Endothelial cell of umbilical vein (primary cell): Measurements from ENCODE around the gene PTOV1. TPM values are rescaled to one million over a fixed set of nuclear protein-coding genes. Genes with fewer than 3 reads are reported as not detected.

Experiments
- BruUV-seq: library from RNA; stranded (reverse); fragments of 400-500 nt; replicated peaks from 2 replicates; lab custom pipeline; 2021; lab: Mats Ljungman, UMichigan
- CTCF ChIA-PET: fragments of 300-600, 350-600 bp; sonication (Branson Sonifier 250); formaldehyde crosslinking; loops from one replicate; lab custom pipeline; 2021; ENCODE audit warnings: antibody characterized with exemption, inconsistent platforms; lab: Charles Lee
- POLR2A ChIA-PET: fragments of 300-600, 350-600 bp; sonication (Branson Sonifier 250); formaldehyde crosslinking; loops from one replicate; lab custom pipeline; 2021; ENCODE audit warnings: antibody characterized with exemption, inconsistent platforms; lab: Charles Lee
- DNase-seq: peaks from one replicate; pipeline ENCODE4 v3.0.0-alpha.2; 2011; ENCODE audit warnings: low read depth, low spot score
- FAIRE-seq: peaks from 2 replicates; lab custom pipeline; 2011; peaks lifted over from hg19 to GRCh38; lab: Jason Lieb, UNC
- H2AFZ ChIP-seq: 2 replicates; pipeline ENCODE4 v1.6.0; 2012; ENCODE audit warnings: low read depth, low read length, control low read depth, inconsistent platforms
- H3K27ac ChIP-seq: 2 replicates; pipeline ENCODE4 v1.5.1; 2011; ENCODE audit warnings: low read depth, mild to moderate bottlenecking, control low read depth, low read length, moderate library complexity; ENCODE audit not compliant: insufficient read depth
- H3K27me3 ChIP-seq, 2 experiments: 2 replicates each; pipeline versions ENCODE4 v1.6.0 to v1.6.1; 2011; ENCODE audit warnings: low read length in 2 of 2, mixed read lengths in 1 of 2; ENCODE audit not compliant: control insufficient read depth in 2 of 2, insufficient read depth in 2 of 2
- H3K36me3 ChIP-seq, 2 experiments: 2 replicates in 1 of 2; 3 replicates in 1 of 2; pipeline ENCODE4 v1.5.1; 2011; ENCODE audit warnings: low read length in 2 of 2, mild to moderate bottlenecking in 1 of 2, moderate library complexity in 1 of 2; ENCODE audit not compliant: control insufficient read depth in 2 of 2, insufficient read depth in 2 of 2; ENCODE audit errors: extremely low read depth in 1 of 2
- H3K4me1 ChIP-seq: 3 replicates; pipeline ENCODE4 v1.5.1; 2011; ENCODE audit warnings: mild to moderate bottlenecking, low read length; ENCODE audit not compliant: control insufficient read depth, insufficient read depth; ENCODE audit errors: extremely low read depth
- H3K4me2 ChIP-seq: 2 replicates; pipeline ENCODE4 v1.6.1; 2011; ENCODE audit warnings: low read length, control low read depth, mixed read lengths; ENCODE audit not compliant: insufficient read depth
- H3K4me3 ChIP-seq, 3 experiments: fragments of 200-600 bp in 1 of 3; sonication (generic), shearing (Covaris generic) in 1 of 3; replicated peaks in 1 of 3; 2 replicates each; pipeline ENCODE4 v1.5.1; 2011 to 2016; ENCODE audit warnings: control low read depth in 3 of 3, low read length in 3 of 3, mild to moderate bottlenecking in 2 of 3, inconsistent platforms in 1 of 3, low read depth in 1 of 3, moderate library complexity in 1 of 3; ENCODE audit not compliant: insufficient read depth in 1 of 3
- H3K79me2 ChIP-seq: 2 replicates; pipeline ENCODE4 v1.6.0; 2012; ENCODE audit warnings: low read length, inconsistent platforms; ENCODE audit not compliant: control insufficient read depth, insufficient read depth
- H3K9ac ChIP-seq: replicated peaks from 2 replicates; pipeline ENCODE3; 2011; ENCODE audit warnings: low read length, control low read depth; ENCODE audit not compliant: insufficient read depth; ENCODE audit errors: extremely low read depth
- H3K9me1 ChIP-seq: replicated peaks from 3 replicates; pipeline ENCODE4 v1.6.0; 2011; ENCODE audit warnings: mild to moderate bottlenecking, low read length; ENCODE audit not compliant: control insufficient read depth, insufficient read depth; ENCODE audit errors: extremely low read depth
- H3K9me3 ChIP-seq: replicated peaks from 2 replicates; pipeline ENCODE4 v1.5.1; 2012; ENCODE audit warnings: low read length, inconsistent platforms; ENCODE audit not compliant: control insufficient read depth, insufficient read depth
- H4K20me1 ChIP-seq: replicated peaks from 2 replicates; pipeline ENCODE3; 2011; ENCODE audit warnings: mild to moderate bottlenecking, low read length; ENCODE audit not compliant: control insufficient read depth, insufficient read depth; ENCODE audit errors: extremely low read depth
- EZH2 ChIP-seq: IDR thresholded peaks from 2 replicates; pipeline ENCODE4 v1.6.1; 2012; ENCODE audit warnings: borderline replicate concordance, low read depth, mild to moderate bottlenecking, moderate library complexity, low read length, inconsistent platforms; ENCODE audit not compliant: severe bottlenecking
- FOS ChIP-seq: IDR thresholded peaks from 2 replicates; pipeline ENCODE4 v1.6.1; 2011; ENCODE audit warnings: mild to moderate bottlenecking, low read length, moderate library complexity, borderline replicate concordance; ENCODE audit not compliant: insufficient read depth
- GATA2 ChIP-seq: IDR thresholded peaks from 2 replicates; pipeline ENCODE4 v1.7.0; 2011; ENCODE audit warnings: low read depth, mild to moderate bottlenecking, moderate library complexity, mixed read lengths, low read length; ENCODE audit not compliant: insufficient read length, insufficient read depth
- JUN ChIP-seq: IDR thresholded peaks from 2 replicates; pipeline ENCODE4 v1.6.1; 2011; ENCODE audit warnings: borderline replicate concordance, low read depth; ENCODE audit not compliant: insufficient read length, insufficient read depth
- MYC ChIP-seq: IDR thresholded peaks from one replicate; pipeline ENCODE4 v1.6.1; 2011; ENCODE audit warnings: mild to moderate bottlenecking, low read depth, low read length
- POLR2A ChIP-seq: IDR thresholded peaks from 2 replicates; pipeline ENCODE4 v1.6.1; 2012; ENCODE audit warnings: low read depth, mild to moderate bottlenecking, control low read depth, low read length
- POLR2AphosphoS5 ChIP-seq: IDR thresholded peaks from 2 replicates; pipeline ENCODE4 v1.6.1; 2012; ENCODE audit warnings: low read depth, mild to moderate bottlenecking, control low read depth, low read length, moderate library complexity; ENCODE audit not compliant: insufficient read depth
- dilution Hi-C: fragments of 300-500 bp; cut with MboI; formaldehyde crosslinking; loops from one replicate; pipeline ENCODE4 v1.15.0; 2019; ENCODE audit warnings: low sequenced_read_pairs; ENCODE audit not compliant: extremely low pct_ligation_motif_present
- intact Hi-C: fragments of 100-400 bp; cut with micrococcal nuclease; formaldehyde crosslinking; loops from one replicate; pipeline ENCODE4 v1.10.0; 2022
- polyA plus RNA-seq, 4 experiments: library from polyadenylated mRNA; depleted of rRNA in 3 of 4; stranded (reverse) in 3 of 4; unstranded in 1 of 4; fragments of >200 nt; gene quantifications; 2 replicates each; pipeline versions ENCODE4 v1.2.1 to v1.2.3, GENCODE V29; 2011 to 2012; ENCODE audit warnings: missing spikeins in 1 of 4
- total RNA-seq: library from RNA; stranded (reverse); gene quantifications from 2 replicates; pipeline ENCODE4 v1.2.3, GENCODE V29; 2021
- TF ChIP-seq, protein P1 (sequence below), 2 donors: IDR thresholded peaks; 1 replicate in 1 of 2; 2 replicates in 1 of 2; pipeline ENCODE4 v1.5.1; 2011; ENCODE audit warnings: low read length in 2 of 2, mild to moderate bottlenecking in 2 of 2, moderate library complexity in 2 of 2, control low read depth in 1 of 2, inconsistent platforms in 1 of 2, low read depth in 1 of 2; ENCODE audit not compliant: insufficient read depth in 1 of 2; ENCODE audit errors: extremely low read depth in 1 of 2
- TF ChIP-seq, protein P2 (sequence below): IDR thresholded peaks from 2 replicates; pipeline ENCODE4 v1.6.1; 2011; ENCODE audit not compliant: insufficient read depth, insufficient read length

Gene PTOV1
- total and polyA plus RNA-seq, 2 donors (not counting 3 experiments of a cell fraction or from before 2014, with no cell fraction given): 116 to 184 TPM

DNA sequence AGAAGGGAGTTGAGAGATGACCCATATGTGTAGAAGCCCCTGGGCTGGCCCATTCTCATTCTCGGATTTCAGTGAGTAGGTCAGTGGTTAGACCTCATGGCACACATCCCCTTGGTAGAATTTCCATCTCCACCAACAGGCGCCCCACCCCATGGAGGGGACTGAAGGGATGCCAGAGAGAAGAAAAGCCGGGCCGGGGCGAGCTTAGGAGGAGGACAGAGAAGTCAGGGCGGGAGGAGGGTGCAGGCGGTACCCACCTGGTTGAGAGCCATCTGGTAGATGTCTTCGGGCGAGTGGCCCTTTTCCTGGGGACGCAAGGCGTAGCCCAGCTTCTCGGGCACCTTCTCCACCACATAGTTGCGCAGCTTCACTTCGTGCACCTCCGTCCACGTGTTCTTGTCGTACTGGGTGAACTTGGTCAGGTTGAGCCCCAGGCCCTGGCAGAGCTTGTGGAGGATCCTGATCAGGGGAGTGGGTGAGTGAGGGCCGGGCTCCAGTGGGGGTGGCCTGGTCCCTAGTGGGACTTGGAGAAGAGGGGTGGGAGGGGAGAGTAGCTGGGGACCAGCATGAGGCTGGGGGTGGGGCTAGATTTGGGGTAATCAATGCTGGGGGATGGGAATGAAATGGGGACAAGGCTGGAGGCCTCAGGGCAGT, 43.2 kb downstream of the PTOV1 start:
- no TSS peak for BruUV-seq
- no peak for DNase-seq
- H3K4me3 ChIP-seq: no peak overlapping the region
- ChIA-PET CTCF (interaction anchor here (0.6 kb wide), 1 partner anchor 34 kb away, joined by 3 read pairs; no protein-coding TSS in a partner anchor), POLR2A (no interaction called here)
- H3K9me3 ChIP-seq: no peaks in the 10 kb centered on the region
- H3K79me2 ChIP-seq: no peaks in the 10 kb centered on the region
- peaks cover 16% of the 10 kb centered on the region for H3K4me1 ChIP-seq
- no peak overlapping the region for H3K4me2 ChIP-seq
- FAIRE-seq: no peak
- no peaks in the 10 kb centered on the region for H4K20me1 ChIP-seq
- no peak overlapping the region for H3K9ac ChIP-seq
- no peak overlapping the region for H3K27ac ChIP-seq
- no peaks in the 10 kb centered on the region for H3K36me3 ChIP-seq
- no peaks in the 10 kb centered on the region for H3K9me1 ChIP-seq
- no peak overlapping the region for H2AFZ ChIP-seq
- dilution Hi-C loops: no loop called here
- intact Hi-C loops: no loop called here
- H3K27me3 ChIP-seq: no peaks in the 10 kb centered on the region
- TF ChIP-seq, protein P1, sequence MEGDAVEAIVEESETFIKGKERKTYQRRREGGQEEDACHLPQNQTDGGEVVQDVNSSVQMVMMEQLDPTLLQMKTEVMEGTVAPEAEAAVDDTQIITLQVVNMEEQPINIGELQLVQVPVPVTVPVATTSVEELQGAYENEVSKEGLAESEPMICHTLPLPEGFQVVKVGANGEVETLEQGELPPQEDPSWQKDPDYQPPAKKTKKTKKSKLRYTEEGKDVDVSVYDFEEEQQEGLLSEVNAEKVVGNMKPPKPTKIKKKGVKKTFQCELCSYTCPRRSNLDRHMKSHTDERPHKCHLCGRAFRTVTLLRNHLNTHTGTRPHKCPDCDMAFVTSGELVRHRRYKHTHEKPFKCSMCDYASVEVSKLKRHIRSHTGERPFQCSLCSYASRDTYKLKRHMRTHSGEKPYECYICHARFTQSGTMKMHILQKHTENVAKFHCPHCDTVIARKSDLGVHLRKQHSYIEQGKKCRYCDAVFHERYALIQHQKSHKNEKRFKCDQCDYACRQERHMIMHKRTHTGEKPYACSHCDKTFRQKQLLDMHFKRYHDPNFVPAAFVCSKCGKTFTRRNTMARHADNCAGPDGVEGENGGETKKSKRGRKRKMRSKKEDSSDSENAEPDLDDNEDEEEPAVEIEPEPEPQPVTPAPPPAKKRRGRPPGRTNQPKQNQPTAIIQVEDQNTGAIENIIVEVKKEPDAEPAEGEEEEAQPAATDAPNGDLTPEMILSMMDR (IDR thresholded peaks at IDR 0.05; ENCODE audit: extremely low read depth in 1 of 2, insufficient read depth in 1 of 2, low read depth in 1 of 2, low read length in 2 of 2): no peak
- TF ChIP-seq FOS (no peak), EZH2 (no peak), JUN (no peak), MYC (no peak), POLR2AphosphoS5 (no peak), GATA2 (no peak), POLR2A (no peak)
- TF ChIP-seq, protein P2, sequence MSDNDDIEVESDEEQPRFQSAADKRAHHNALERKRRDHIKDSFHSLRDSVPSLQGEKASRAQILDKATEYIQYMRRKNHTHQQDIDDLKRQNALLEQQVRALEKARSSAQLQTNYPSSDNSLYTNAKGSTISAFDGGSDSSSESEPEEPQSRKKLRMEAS: no peak
